ENCODE measurements around the gene PTK7. TPM values are rescaled to one million over a fixed set of nuclear protein-coding genes. Genes with fewer than 3 reads are reported as not detected.

Gene PTK7
- total and polyA plus RNA-seq, 5 donors from 2014 or later, result 0.25 to 2.3 TPM; not detected in 3

DNA sequence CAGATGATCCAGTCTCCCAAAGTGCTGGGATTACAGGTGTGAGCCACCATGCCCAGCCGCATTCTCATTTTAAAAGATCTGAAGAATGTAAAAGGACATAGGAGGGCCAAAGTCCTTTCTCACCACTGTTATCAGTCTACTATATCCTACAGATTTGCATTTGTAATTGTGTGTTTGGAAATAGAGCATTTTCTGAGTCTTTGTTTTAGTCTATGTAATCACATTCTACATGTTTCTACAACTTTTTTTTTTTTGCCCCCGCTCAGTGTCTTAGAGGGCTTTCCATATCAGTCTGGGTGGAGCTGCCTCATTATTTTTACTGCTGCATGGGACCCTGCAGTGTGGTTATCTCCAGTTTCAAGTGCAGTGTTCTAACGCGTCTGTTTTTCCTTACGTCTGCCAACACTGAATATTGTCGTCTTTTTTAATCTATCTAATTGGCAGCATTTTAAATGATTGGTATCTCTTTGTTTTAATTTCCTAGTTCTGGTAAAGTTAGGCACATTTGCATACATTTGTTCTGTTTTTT, 113.7 kb downstream of the PTK7 start:
- H3K27ac Mint-ChIP-seq, result peak overlapping the region in 1 of 3 donors; percentile 83
- no peak for ATAC-seq (ENCODE audit: low read depth in 2 of 2)
- H3K36me3 ChIP-seq (ENCODE audit: control insufficient read depth, insufficient read depth, low read length), result peaks cover 52% of the 10 kb centered on the region

DNA sequence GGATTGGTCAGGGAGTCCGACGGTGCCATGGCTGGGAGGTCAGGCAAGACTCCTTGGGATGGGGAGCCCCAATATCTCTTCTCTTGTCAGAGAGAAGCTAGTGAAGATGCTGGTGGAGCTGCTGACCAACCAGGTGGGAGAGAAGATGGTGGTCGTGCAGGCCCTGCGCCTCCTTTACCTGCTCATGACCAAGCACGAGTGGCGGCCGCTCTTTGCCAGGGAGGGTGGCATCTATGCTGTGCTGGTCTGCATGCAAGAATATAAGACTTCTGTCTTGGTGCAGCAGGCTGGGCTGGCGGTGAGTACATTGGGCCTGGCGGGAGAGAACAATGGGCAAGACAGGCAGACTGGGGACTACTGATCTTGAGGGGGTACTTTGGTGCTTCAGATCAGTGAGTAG, 116.8 kb downstream of the PTK7 start:
- Mint-ChIP-seq H3K27me3 (no peaks in the 10 kb centered on the region), H3K36me3 (peaks cover 56% of the 10 kb centered on the region), H3K9me3 (no peaks in the 10 kb centered on the region), H3K4me1 (peaks cover 11 to 16% (median 14%) of the 10 kb centered on the region in 4 donors), H3K4me3 (peak overlapping the region in 1 of 4 donors; percentile 25), H3K27ac (no peak overlapping the region)
- peaks cover 58% of the 10 kb centered on the region for H3K36me3 ChIP-seq (ENCODE audit: control insufficient read depth, insufficient read depth, low read length)
- H3K27me3 ChIP-seq (ENCODE audit: control insufficient read depth, insufficient read depth, low read length), result no peaks in the 10 kb centered on the region
- no peak overlapping the region for H3K4me3 ChIP-seq (ENCODE audit: low read depth, low read length)
- ATAC-seq (ENCODE audit: low read depth in 2 of 2) (no peak), DNase-seq (no peak)
- H3K9me3 ChIP-seq (ENCODE audit: control insufficient read depth in 2 of 2, low read length in 2 of 2), result no peaks in the 10 kb centered on the region
- H3K27ac ChIP-seq (ENCODE audit: insufficient read depth, low read length, poor library complexity, severe bottlenecking), result no peak overlapping the region
- no peaks in the 10 kb centered on the region for H3K4me1 ChIP-seq (ENCODE audit: control insufficient read depth, insufficient read depth, low read length, poor library complexity, severe bottlenecking)

More for the DNA sequence above, 113.7 kb downstream of the PTK7 start:
- H3K27me3 ChIP-seq (ENCODE audit: control insufficient read depth, insufficient read depth, low read length), result no peaks in the 10 kb centered on the region
- Mint-ChIP-seq H3K27me3 (no peaks in the 10 kb centered on the region), H3K4me1 (peaks cover 17 to 37% (median 26%) of the 10 kb centered on the region in 4 donors), H3K9me3 (no peaks in the 10 kb centered on the region), H3K36me3 (peaks cover 49% of the 10 kb centered on the region), H3K4me3 (no peak overlapping the region)
- no peak overlapping the region for H3K4me3 ChIP-seq (ENCODE audit: low read depth, low read length)
- H3K9me3 ChIP-seq (ENCODE audit: control insufficient read depth in 2 of 2, low read length in 2 of 2), result no peaks in the 10 kb centered on the region
- H3K27ac ChIP-seq (ENCODE audit: insufficient read depth, low read length, poor library complexity, severe bottlenecking), result no peak overlapping the region
- H3K4me1 ChIP-seq (ENCODE audit: control insufficient read depth, insufficient read depth, low read length, poor library complexity, severe bottlenecking), result peaks cover 14% of the 10 kb centered on the region
- DNase-seq, result no peak

- DNase-seq, result no peak
- H3K27ac Mint-ChIP-seq, result peak overlapping the region in 1 of 3 donors; percentile 38
- no peak for ATAC-seq (ENCODE audit: low read depth in 2 of 2)
- no peaks in the 10 kb centered on the region for H3K9me3 Mint-ChIP-seq
- Histone ChIP-seq H3K4me1 (ENCODE audit: control insufficient read depth, insufficient read depth, low read length, poor library complexity, severe bottlenecking) (no peaks in the 10 kb centered on the region), H3K9me3 (ENCODE audit: control insufficient read depth in 2 of 2, low read length in 2 of 2) (no peaks in the 10 kb centered on the region), H3K27ac (ENCODE audit: insufficient read depth, low read length, poor library complexity, severe bottlenecking) (no peak overlapping the region), H3K4me3 (ENCODE audit: low read depth, low read length) (no peak overlapping the region), H3K27me3 (ENCODE audit: control insufficient read depth, insufficient read depth, low read length) (no peaks in the 10 kb centered on the region), H3K36me3 (ENCODE audit: control insufficient read depth, insufficient read depth, low read length) (peaks cover 49% of the 10 kb centered on the region)
- H3K36me3 Mint-ChIP-seq, result peaks cover 49% of the 10 kb centered on the region
- H3K4me1 Mint-ChIP-seq, result peaks cover 11 to 12% (median 11%) of the 10 kb centered on the region in 4 donors
- H3K4me3 Mint-ChIP-seq, result no peak overlapping the region
- no peaks in the 10 kb centered on the region for H3K27me3 Mint-ChIP-seq
Measured at GRCh38 chr6:43193929-43194328, 117.8 kb downstream of the PTK7 start.

DNA sequence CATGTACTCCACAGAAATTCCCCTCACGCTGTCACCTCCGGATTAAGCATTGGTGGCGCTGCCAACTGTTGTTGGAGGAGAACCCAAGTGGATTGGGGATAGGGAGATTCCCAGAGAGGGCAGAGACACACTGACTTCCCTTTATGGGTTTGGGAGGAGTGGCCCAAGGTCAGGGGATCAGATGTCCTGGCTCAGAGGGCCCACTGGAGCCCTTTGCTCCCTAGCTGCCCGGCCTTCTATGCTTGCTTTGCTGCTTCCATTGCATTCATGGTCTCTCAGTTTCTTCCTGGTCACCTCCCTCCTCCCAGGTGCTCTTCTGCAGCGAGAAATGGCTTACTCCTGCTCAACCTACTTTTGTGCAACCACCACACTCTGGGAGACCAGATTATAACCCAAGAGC, 120.2 kb downstream of the PTK7 start:
- Histone ChIP-seq H3K36me3 (ENCODE audit: control insufficient read depth, insufficient read depth, low read length) (peaks cover 57% of the 10 kb centered on the region), H3K4me1 (ENCODE audit: control insufficient read depth, insufficient read depth, low read length, poor library complexity, severe bottlenecking) (no peaks in the 10 kb centered on the region), H3K4me3 (ENCODE audit: low read depth, low read length) (no peak overlapping the region), H3K9me3 (ENCODE audit: control insufficient read depth in 2 of 2, low read length in 2 of 2) (no peaks in the 10 kb centered on the region), H3K27me3 (ENCODE audit: control insufficient read depth, insufficient read depth, low read length) (no peaks in the 10 kb centered on the region), H3K27ac (ENCODE audit: insufficient read depth, low read length, poor library complexity, severe bottlenecking) (no peak overlapping the region)
- Mint-ChIP-seq H3K27ac (no peak overlapping the region), H3K27me3 (no peaks in the 10 kb centered on the region), H3K36me3 (peaks cover 56% of the 10 kb centered on the region), H3K4me3 (no peak overlapping the region), H3K4me1 (peaks cover 2 to 5% (median 4%) of the 10 kb centered on the region in 4 donors), H3K9me3 (no peaks in the 10 kb centered on the region)
- DNase-seq, result no peak
- no peak for ATAC-seq (ENCODE audit: low read depth in 2 of 2)

DNA sequence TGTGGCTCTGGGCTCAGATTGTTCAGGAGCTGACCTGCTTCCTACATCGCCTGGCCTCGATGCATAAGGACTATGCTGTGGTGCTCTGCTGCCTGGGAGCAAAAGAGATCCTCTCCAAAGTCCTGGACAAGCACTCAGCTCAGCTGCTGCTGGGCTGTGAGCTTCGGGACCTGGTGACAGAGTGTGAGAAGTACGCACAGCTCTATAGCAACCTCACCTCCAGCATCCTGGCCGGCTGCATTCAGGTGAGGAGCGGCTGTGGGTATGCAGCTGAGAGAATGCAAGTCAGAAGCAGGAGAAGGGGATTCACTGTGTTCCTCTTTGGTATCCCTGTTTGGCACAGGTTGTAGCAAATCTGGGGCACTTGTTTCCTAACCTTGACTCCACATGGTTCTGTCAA, 123.8 kb downstream of the PTK7 start:
- Histone ChIP-seq H3K4me3 (ENCODE audit: low read depth, low read length) (no peak overlapping the region), H3K9me3 (ENCODE audit: control insufficient read depth in 2 of 2, low read length in 2 of 2) (no peaks in the 10 kb centered on the region), H3K4me1 (ENCODE audit: control insufficient read depth, insufficient read depth, low read length, poor library complexity, severe bottlenecking) (no peaks in the 10 kb centered on the region), H3K27me3 (ENCODE audit: control insufficient read depth, insufficient read depth, low read length) (no peaks in the 10 kb centered on the region), H3K27ac (ENCODE audit: insufficient read depth, low read length, poor library complexity, severe bottlenecking) (no peak overlapping the region), H3K36me3 (ENCODE audit: control insufficient read depth, insufficient read depth, low read length) (peaks cover 43% of the 10 kb centered on the region)
- H3K36me3 Mint-ChIP-seq, result peaks cover 57% of the 10 kb centered on the region
- no peaks in the 10 kb centered on the region for H3K9me3 Mint-ChIP-seq
- H3K4me1 Mint-ChIP-seq, result peaks cover 0 to 9% (median 2%) of the 10 kb centered on the region in 4 donors
- H3K27ac Mint-ChIP-seq, result no peak overlapping the region
- no peak for DNase-seq
- ATAC-seq (ENCODE audit: low read depth in 2 of 2), result no peak
- H3K4me3 Mint-ChIP-seq, result no peak overlapping the region
- H3K27me3 Mint-ChIP-seq, result no peaks in the 10 kb centered on the region

- Mint-ChIP-seq H3K9me3 (no peaks in the 10 kb centered on the region), H3K4me1 (peaks cover 0 to 9% (median 2%) of the 10 kb centered on the region in 4 donors), H3K4me3 (no peak overlapping the region), H3K36me3 (peaks cover 57% of the 10 kb centered on the region), H3K27me3 (no peaks in the 10 kb centered on the region), H3K27ac (peak overlapping the region in 2 of 3 donors; percentile 19 to 48)
- ATAC-seq (ENCODE audit: low read depth in 2 of 2) (no peak), DNase-seq (no peak)
- Histone ChIP-seq H3K27ac (ENCODE audit: insufficient read depth, low read length, poor library complexity, severe bottlenecking) (no peak overlapping the region), H3K27me3 (ENCODE audit: control insufficient read depth, insufficient read depth, low read length) (no peaks in the 10 kb centered on the region), H3K4me1 (ENCODE audit: control insufficient read depth, insufficient read depth, low read length, poor library complexity, severe bottlenecking) (no peaks in the 10 kb centered on the region), H3K36me3 (ENCODE audit: control insufficient read depth, insufficient read depth, low read length) (peaks cover 39% of the 10 kb centered on the region), H3K4me3 (ENCODE audit: low read depth, low read length) (no peak overlapping the region), H3K9me3 (ENCODE audit: control insufficient read depth in 2 of 2, low read length in 2 of 2) (no peaks in the 10 kb centered on the region)
Measured at GRCh38 chr6:43200541-43200940, 124.4 kb downstream of the PTK7 start.

- H3K36me3 ChIP-seq (ENCODE audit: control insufficient read depth, insufficient read depth, low read length), result peaks cover 31% of the 10 kb centered on the region
- H3K27me3 Mint-ChIP-seq, result no peaks in the 10 kb centered on the region
- H3K9me3 Mint-ChIP-seq, result no peaks in the 10 kb centered on the region
- H3K27me3 ChIP-seq (ENCODE audit: control insufficient read depth, insufficient read depth, low read length), result no peaks in the 10 kb centered on the region
- H3K4me3 ChIP-seq (ENCODE audit: low read depth, low read length), result no peak overlapping the region
- no peak for DNase-seq
- peaks cover 0 to 9% (median 2%) of the 10 kb centered on the region in 4 donors for H3K4me1 Mint-ChIP-seq
- no peaks in the 10 kb centered on the region for H3K9me3 ChIP-seq (ENCODE audit: control insufficient read depth in 2 of 2, low read length in 2 of 2)
- H3K4me3 Mint-ChIP-seq, result no peak overlapping the region
- peaks cover 57% of the 10 kb centered on the region for H3K36me3 Mint-ChIP-seq
- ATAC-seq (ENCODE audit: low read depth in 2 of 2), result no peak
- no peak overlapping the region for H3K27ac ChIP-seq (ENCODE audit: insufficient read depth, low read length, poor library complexity, severe bottlenecking)
- peak overlapping the region in 1 of 3 donors; percentile 53 for H3K27ac Mint-ChIP-seq
- H3K4me1 ChIP-seq (ENCODE audit: control insufficient read depth, insufficient read depth, low read length, poor library complexity, severe bottlenecking), result no peaks in the 10 kb centered on the region
Measured at GRCh38 chr6:43202451-43202850, 126.3 kb downstream of the PTK7 start.

DNA sequence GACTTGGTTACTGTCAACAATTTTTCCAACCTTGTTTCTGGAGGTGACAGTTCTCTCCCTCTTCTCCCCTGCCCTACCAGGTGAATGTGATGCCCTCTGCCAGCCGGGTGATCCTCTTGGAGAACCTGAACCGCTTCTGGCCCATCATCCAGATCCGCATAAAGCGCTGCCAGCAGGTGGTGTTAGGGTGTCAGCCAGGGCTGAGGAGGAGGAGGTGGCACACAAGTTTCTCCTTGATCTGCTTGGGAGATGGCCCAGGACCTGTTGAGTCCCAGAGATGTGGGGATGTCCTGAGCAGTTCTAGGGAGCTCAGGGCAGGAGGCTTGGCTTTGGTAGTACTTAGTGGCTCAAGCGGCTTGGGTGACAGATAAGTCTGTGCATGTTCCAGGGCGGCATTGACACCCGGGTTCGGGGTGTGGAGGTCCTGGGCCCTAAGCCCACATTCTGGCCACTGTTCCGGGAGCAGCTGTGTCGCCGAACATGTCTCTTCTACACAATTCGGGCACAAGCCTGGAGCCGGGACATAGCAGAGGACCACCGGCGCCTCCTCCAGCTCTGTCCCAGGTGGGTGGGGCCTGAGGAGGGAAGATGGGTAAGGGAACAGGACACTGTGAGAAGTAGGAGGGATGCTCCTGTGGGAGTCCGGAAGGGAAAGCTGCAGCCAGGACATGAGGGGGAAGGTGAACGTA, 127.1 kb downstream of the PTK7 start:
- H3K4me1 Mint-ChIP-seq, result peaks cover 0 to 9% (median 2%) of the 10 kb centered on the region in 4 donors
- ATAC-seq (ENCODE audit: low read depth in 2 of 2) (no peak), DNase-seq (no peak)
- Histone ChIP-seq H3K36me3 (ENCODE audit: control insufficient read depth, insufficient read depth, low read length) (peaks cover 26% of the 10 kb centered on the region), H3K4me3 (ENCODE audit: low read depth, low read length) (no peak overlapping the region), H3K9me3 (ENCODE audit: control insufficient read depth in 2 of 2, low read length in 2 of 2) (no peaks in the 10 kb centered on the region), H3K4me1 (ENCODE audit: control insufficient read depth, insufficient read depth, low read length, poor library complexity, severe bottlenecking) (no peaks in the 10 kb centered on the region), H3K27me3 (ENCODE audit: control insufficient read depth, insufficient read depth, low read length) (no peaks in the 10 kb centered on the region), H3K27ac (ENCODE audit: insufficient read depth, low read length, poor library complexity, severe bottlenecking) (no peak overlapping the region)
- H3K4me3 Mint-ChIP-seq, result no peak overlapping the region
- H3K36me3 Mint-ChIP-seq, result peaks cover 54% of the 10 kb centered on the region
- H3K27ac Mint-ChIP-seq, result no peak overlapping the region
- no peaks in the 10 kb centered on the region for H3K9me3 Mint-ChIP-seq
- no peaks in the 10 kb centered on the region for H3K27me3 Mint-ChIP-seq
